ENCODE measurements around the gene TOM1.

- no peak for TF ChIP-seq SUZ12 (IDR thresholded peaks at IDR 0.05)
- TF ChIP-seq, protein P1, sequence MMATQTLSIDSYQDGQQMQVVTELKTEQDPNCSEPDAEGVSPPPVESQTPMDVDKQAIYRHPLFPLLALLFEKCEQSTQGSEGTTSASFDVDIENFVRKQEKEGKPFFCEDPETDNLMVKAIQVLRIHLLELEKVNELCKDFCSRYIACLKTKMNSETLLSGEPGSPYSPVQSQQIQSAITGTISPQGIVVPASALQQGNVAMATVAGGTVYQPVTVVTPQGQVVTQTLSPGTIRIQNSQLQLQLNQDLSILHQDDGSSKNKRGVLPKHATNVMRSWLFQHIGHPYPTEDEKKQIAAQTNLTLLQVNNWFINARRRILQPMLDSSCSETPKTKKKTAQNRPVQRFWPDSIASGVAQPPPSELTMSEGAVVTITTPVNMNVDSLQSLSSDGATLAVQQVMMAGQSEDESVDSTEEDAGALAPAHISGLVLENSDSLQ (IDR thresholded peaks at IDR 0.05), result no peak
- no peak for TF ChIP-seq L3MBTL2 (conservative IDR thresholded peaks at IDR 0.05)
- no peak for TF ChIP-seq FOXM1 (IDR thresholded peaks at IDR 0.05; ENCODE audit: borderline replicate concordance)
- TF ChIP-seq TARDBP (IDR thresholded peaks at IDR 0.05), result no peak
- TF ChIP-seq SP1 (IDR thresholded peaks at IDR 0.05), result no peak
- no peak for TF ChIP-seq BHLHE40 (IDR thresholded peaks at IDR 0.05; ENCODE audit: borderline replicate concordance)
- no peak for TF ChIP-seq FOXA1 (IDR thresholded peaks at IDR 0.05)
- no peak for TF ChIP-seq ARNT (IDR thresholded peaks at IDR 0.05)
- no peak for TF ChIP-seq CTBP1 (IDR thresholded peaks at IDR 0.05; ENCODE audit: borderline replicate concordance)
- no peak for TF ChIP-seq ELF4 (IDR thresholded peaks at IDR 0.05)
- TF ChIP-seq NFRKB (IDR thresholded peaks at IDR 0.05), result no peak
- TF ChIP-seq FOXK2 (IDR thresholded peaks at IDR 0.05), result no peak
Measured at GRCh38 chr22:35318346-35319215, 18.9 kb downstream of the TOM1 start.
